ENCODE measurements around the gene HOXD9. TPM values are rescaled to one million over a fixed set of nuclear protein-coding genes. Genes with fewer than 3 reads are reported as not detected.

The HOXD9 gene
- total and polyA plus RNA-seq, 2 donors (not counting 3 experiments of a cell fraction or from before 2014, with no cell fraction given): 1.9 to 3.5 TPM

- CTCF ChIA-PET: interaction anchor here (1.2 to 2.1 kb wide), 3 partner anchors 402 to 840 kb away, joined by 3 to 6 read pairs (median 5); no protein-coding TSS in a partner anchor
- dilution Hi-C loops (cut with MboI; ENCODE audit: extremely low pct_ligation_motif_present, low sequenced_read_pairs): no loop called here
- Histone ChIP-seq H3K27ac (ENCODE audit: insufficient read depth, low read depth, low read length) (no peak overlapping the region), H3K4me1 (ENCODE audit: control insufficient read depth, extremely low read depth, insufficient read depth, low read length) (no peaks in the 10 kb centered on the region), H2AFZ (ENCODE audit: low read depth, low read length) (no peak overlapping the region), H3K9me1 (replicated peaks; ENCODE audit: control insufficient read depth, extremely low read depth, insufficient read depth, low read length) (no peaks in the 10 kb centered on the region), H3K9me3 (replicated peaks; ENCODE audit: control insufficient read depth, insufficient read depth, low read length) (no peaks in the 10 kb centered on the region), H3K9ac (replicated peaks; ENCODE audit: extremely low read depth, insufficient read depth, low read length) (no peak overlapping the region), H3K27me3 (ENCODE audit: control insufficient read depth in 2 of 2, insufficient read depth in 2 of 2, low read length in 2 of 2) (peaks cover 85 to 98% of the 10 kb centered on the region in 2 experiments), H3K4me2 (ENCODE audit: insufficient read depth, low read length) (no peak overlapping the region), H3K4me3 (replicated peaks in 1 of 3; ENCODE audit: insufficient read depth in 1 of 3, low read depth in 1 of 3, low read length in 3 of 3) (no peak overlapping the region), H3K79me2 (ENCODE audit: control insufficient read depth, insufficient read depth, low read length) (no peaks in the 10 kb centered on the region), H3K36me3 (ENCODE audit: control insufficient read depth in 2 of 2, extremely low read depth in 1 of 2, insufficient read depth in 2 of 2, low read length in 2 of 2) (no peaks in the 10 kb centered on the region), H4K20me1 (replicated peaks; ENCODE audit: control insufficient read depth, extremely low read depth, insufficient read depth, low read length) (peaks cover 6% of the 10 kb centered on the region)
- POLR2A ChIA-PET: no interaction called here
- no peak for FAIRE-seq
- DNase-seq (ENCODE audit: low read depth, low spot score): no peak
- peak; percentile 80 for TF ChIP-seq EZH2 (IDR thresholded peaks at IDR 0.05; ENCODE audit: borderline replicate concordance, low read depth, low read length, severe bottlenecking)
- TF ChIP-seq POLR2A (IDR thresholded peaks at IDR 0.05; ENCODE audit: low read depth, low read length): no peak
- intact Hi-C loops (cut with micrococcal nuclease): no loop called here
- no TSS peak for BruUV-seq (replicated peaks)
Measured at GRCh38 chr2:176091329-176092258, 30.9 kb upstream of the HOXD9 start.

- H3K9me3 ChIP-seq (replicated peaks; ENCODE audit: control insufficient read depth, insufficient read depth, low read length): no peaks in the 10 kb centered on the region
- ChIA-PET POLR2A (no interaction called here), CTCF (interaction anchor here (1.2 to 2.1 kb wide), 2 partner anchors 402 to 724 kb away, joined by 5 to 6 read pairs; no protein-coding TSS in a partner anchor)
- no peak within 1 kb of the TSS for H3K9ac ChIP-seq (replicated peaks; ENCODE audit: extremely low read depth, insufficient read depth, low read length)
- H3K79me2 ChIP-seq (ENCODE audit: control insufficient read depth, insufficient read depth, low read length): no peaks in the 10 kb centered on the region
- no peak for DNase-seq (ENCODE audit: low read depth, low spot score)
- no peak for FAIRE-seq
- no peak within 1 kb of the TSS for H3K27ac ChIP-seq (ENCODE audit: insufficient read depth, low read depth, low read length)
- H3K27me3 ChIP-seq (ENCODE audit: control insufficient read depth in 2 of 2, insufficient read depth in 2 of 2, low read length in 2 of 2): peaks cover 86 to 98% of the 10 kb centered on the region in 2 experiments
- H3K4me2 ChIP-seq (ENCODE audit: insufficient read depth, low read length): no peak within 1 kb of the TSS
- no peaks in the 10 kb centered on the region for H3K9me1 ChIP-seq (replicated peaks; ENCODE audit: control insufficient read depth, extremely low read depth, insufficient read depth, low read length)
- H3K4me3 ChIP-seq (replicated peaks in 1 of 3; ENCODE audit: insufficient read depth in 1 of 3, low read depth in 1 of 3, low read length in 3 of 3): no peak within 1 kb of the TSS
- peak; percentile 76 for TF ChIP-seq EZH2 (IDR thresholded peaks at IDR 0.05; ENCODE audit: borderline replicate concordance, low read depth, low read length, severe bottlenecking)
- TF ChIP-seq MYC (IDR thresholded peaks at IDR 0.05; ENCODE audit: low read depth, low read length): no peak
- no peaks in the 10 kb centered on the region for H3K36me3 ChIP-seq (ENCODE audit: control insufficient read depth in 2 of 2, extremely low read depth in 1 of 2, insufficient read depth in 2 of 2, low read length in 2 of 2)
- BruUV-seq (replicated peaks): no TSS peak
- dilution Hi-C loops (cut with MboI; ENCODE audit: extremely low pct_ligation_motif_present, low sequenced_read_pairs) (no loop called here), intact Hi-C loops (cut with micrococcal nuclease) (no loop called here)
- H4K20me1 ChIP-seq (replicated peaks; ENCODE audit: control insufficient read depth, extremely low read depth, insufficient read depth, low read length): peaks cover 6% of the 10 kb centered on the region
- peak within 1 kb of the TSS; percentile 32 for H2AFZ ChIP-seq (ENCODE audit: low read depth, low read length)
- peaks cover 5% of the 10 kb centered on the region for H3K4me1 ChIP-seq (ENCODE audit: control insufficient read depth, extremely low read depth, insufficient read depth, low read length)
Measured at GRCh38 chr2:176092270-176093144, 30.0 kb upstream of the HOXD9 start, which contains the start of gene HOXD13. HOXD13 (plus strand) TSS chr2:176092721; CDS start chr2:176092891, 170 bp downstream.

All from endothelial cell of umbilical vein (primary cell).